OCI-LY7 (cell line): Measurements from ENCODE around the gene P3H3.

Experiments
- CTCF ChIP-seq: fragments of 200-600 bp; sonication (generic); conservative IDR thresholded peaks from 2 replicates; pipeline ENCODE4 v1.5.1; 2014; ENCODE audit warnings: mild to moderate bottlenecking, antibody characterized with exemption, low read length, moderate library complexity, mixed read lengths
- EZH2phosphoT487 ChIP-seq: fragments of 200-600 bp; sonication (generic); IDR thresholded peaks from 2 replicates; pipeline ENCODE4 v1.6.1; 2018; ENCODE audit warnings: low read depth, borderline replicate concordance, mild to moderate bottlenecking, mixed run types, antibody characterized with exemption, low read length, moderate library complexity, mixed read lengths

GRCh38 chr12:6850796-6851152 is 22.6 kb downstream of the P3H3 start:
- TF ChIP-seq CTCF (no peak), EZH2phosphoT487 (no peak)
